ENCODE results near the gene PDE7B.

Gene PDE7B

DNA sequence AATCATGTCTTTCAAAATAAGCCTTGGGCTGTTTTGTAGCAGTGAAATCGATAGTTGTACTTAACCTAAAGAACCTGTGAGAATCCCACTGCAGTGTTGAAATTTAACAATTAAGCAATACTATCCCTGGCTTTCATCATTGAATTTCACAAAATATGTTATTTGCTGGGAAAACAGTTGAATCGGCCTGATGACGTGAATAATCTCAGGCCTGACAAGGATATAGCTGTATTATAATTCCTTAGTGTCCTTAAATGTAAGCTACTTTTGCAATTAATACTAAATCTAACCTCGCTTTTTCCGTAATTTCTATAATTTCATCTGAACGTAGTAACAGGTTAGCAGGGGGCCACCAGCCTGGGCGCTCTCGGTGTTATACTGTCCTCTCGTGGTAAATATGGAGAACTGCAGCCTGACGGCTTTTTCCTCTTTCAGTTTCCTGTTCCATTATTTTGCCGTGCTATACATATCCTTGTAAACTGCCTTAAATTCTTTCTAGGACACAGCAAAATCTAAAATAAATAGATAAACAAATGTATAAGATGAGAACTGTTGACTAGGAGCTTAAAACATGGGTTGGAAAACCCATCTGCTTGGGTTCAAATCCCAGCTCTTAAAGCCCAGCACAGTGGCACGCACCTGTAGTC is 374.6 kb downstream of the PDE7B start:
- H3K4me3 ChIP-seq (ENCODE audit: low read depth, low read length): no peak overlapping the region
- TF ChIP-seq CTCF (IDR thresholded peaks at IDR 0.05; ENCODE audit: borderline replicate concordance, insufficient read depth, low read depth, low read length): peak; percentile 96

- H3K4me3 ChIP-seq (ENCODE audit: low read depth, low read length): no peak overlapping the region
- no peak for TF ChIP-seq CTCF (IDR thresholded peaks at IDR 0.05; ENCODE audit: borderline replicate concordance, insufficient read depth, low read depth, low read length)
Measured at GRCh38 chr6:136226674-136227377, 375.3 kb downstream of the PDE7B start.

DNA sequence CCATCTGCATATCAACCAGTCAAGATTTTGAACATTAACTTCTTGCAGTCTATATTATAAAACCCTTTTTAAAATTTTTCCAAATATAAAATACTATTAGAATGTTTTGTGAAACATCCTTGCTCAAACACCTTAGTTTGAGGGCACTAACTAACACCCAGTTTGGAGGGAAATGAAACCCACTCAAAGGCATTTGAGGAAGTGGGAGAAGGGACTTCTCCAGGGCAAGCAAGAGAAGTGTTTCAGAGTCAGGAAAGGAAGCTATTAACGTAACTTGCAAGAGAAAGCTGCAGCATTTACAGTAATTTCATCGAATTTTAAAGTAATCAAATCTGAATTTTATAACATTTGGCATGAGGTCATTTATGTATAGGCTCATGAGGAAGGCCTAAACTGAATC is 377.3 kb downstream of the PDE7B start:
- H3K4me3 ChIP-seq (ENCODE audit: low read depth, low read length): no peak overlapping the region
- no peak for TF ChIP-seq CTCF (IDR thresholded peaks at IDR 0.05; ENCODE audit: borderline replicate concordance, insufficient read depth, low read depth, low read length)

DNA sequence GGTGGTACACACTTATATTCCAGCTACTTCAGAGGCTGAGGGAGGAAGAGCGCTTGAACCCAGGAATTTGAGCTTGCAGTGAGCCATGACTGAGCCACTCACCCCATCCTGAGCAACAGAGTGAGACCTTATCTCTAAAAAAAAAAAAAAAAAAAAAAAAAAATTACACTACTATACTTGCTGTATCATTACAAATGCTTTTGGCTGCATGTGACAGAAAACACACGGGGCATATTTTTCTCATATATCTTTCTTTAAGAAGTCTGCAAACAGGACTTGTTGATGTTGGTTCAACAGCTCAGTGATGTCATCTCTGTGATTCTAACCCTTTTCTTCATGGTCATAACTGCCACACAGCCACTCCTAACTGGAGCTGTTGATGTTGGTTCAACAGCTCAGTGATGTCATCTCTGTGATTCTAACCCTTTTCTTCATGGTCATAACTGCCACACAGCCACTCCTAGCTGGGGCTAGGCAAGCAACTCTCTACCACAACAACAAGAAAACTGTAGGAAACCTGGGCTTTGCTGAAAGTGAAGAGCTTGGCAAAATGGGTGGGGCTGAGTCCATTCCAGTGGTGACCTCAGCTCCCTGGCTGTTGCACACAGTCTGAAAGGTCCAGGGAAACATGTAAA is 378.8 kb downstream of the PDE7B start:
- no peak for TF ChIP-seq CTCF (IDR thresholded peaks at IDR 0.05; ENCODE audit: borderline replicate concordance, insufficient read depth, low read depth, low read length)
- no peak overlapping the region for H3K4me3 ChIP-seq (ENCODE audit: low read depth, low read length)

- TF ChIP-seq CTCF (IDR thresholded peaks at IDR 0.05; ENCODE audit: borderline replicate concordance, insufficient read depth, low read depth, low read length): no peak
- no peak overlapping the region for H3K4me3 ChIP-seq (ENCODE audit: low read depth, low read length)
Measured at GRCh38 chr6:136232701-136233100, 381.2 kb downstream of the PDE7B start.

DNA sequence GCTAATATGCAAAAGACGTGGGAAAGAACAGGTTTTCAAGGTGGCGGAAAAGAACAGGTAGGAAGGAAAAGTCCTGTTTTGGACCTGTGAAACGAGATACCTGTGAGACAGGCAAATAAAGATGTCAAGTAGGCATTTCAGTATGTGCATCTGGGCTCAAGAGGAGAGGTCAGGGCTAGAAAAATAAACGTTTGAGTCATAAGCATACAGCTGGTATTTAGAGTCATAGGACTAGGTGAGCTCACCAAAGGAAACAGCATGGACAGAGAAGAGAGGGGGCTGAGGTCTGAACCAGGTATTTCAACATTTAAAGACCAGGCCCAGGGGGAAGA is 383.7 kb downstream of the PDE7B start:
- no peak overlapping the region for H3K4me3 ChIP-seq (ENCODE audit: low read depth, low read length)
- TF ChIP-seq CTCF (IDR thresholded peaks at IDR 0.05; ENCODE audit: borderline replicate concordance, insufficient read depth, low read depth, low read length): no peak

Data from GM12875 (cell line).